ENCODE measurements around the gene COL15A1.

DNA sequence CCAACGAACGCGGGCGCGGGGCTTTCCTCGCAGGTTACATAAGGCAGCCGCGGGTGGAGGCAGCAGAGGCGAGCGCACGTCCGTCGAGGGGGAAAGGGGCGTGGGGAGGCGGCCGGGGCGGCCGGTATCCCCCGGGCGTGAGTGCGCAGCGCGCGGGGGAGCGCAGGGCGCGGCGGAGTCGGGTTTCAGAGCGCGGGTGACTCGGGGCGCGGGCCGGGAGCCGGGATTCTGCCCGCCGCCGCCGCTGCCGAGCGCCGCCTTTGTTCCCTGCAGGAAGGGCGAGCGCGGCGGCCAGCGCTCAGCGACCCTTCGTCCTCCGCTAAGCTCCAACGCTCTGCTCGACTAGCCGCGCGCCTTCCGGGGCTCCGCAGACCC lies at the start of gene COL15A1:
- TF ChIP-seq CTCF (IDR thresholded peaks at IDR 0.05) (no peak), POLR2AphosphoS5 (IDR thresholded peaks at IDR 0.05) (no peak)

Data from esophagus muscularis mucosa (tissue), 3 donors.